ENCODE data around the gene PIKFYVE. TPM values are rescaled to one million over a fixed set of nuclear protein-coding genes. Genes with fewer than 3 reads are reported as not detected.

PIKFYVE gene
- total RNA-seq, 1 donor from 2014 or later, result 29.8 TPM

DNA sequence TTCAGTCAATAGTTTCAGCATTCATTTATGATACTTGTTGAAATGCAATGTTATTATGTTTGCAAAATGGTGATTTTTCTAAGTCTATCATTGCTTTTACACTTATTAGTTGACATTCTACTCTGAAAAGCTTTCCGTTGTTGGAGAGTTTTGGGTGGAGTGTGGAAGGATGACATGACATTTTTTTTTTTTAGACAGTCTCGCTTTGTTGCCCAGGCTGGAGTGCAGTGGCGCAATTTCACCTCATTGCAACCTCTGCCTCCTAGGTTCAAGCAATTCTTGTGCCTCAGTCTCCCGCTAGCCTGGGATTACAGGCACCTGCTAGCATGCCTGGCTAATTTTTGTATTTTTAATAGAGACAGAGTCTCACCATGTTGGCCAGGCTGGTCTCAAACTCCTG lies 29.8 kb downstream of the PIKFYVE start:
- Histone ChIP-seq H3K4me2 (ENCODE audit: low read length) (no peak overlapping the region), H3K4me1 (ENCODE audit: insufficient read depth, low read length) (no peaks in the 10 kb centered on the region), H3K9me3 (ENCODE audit: insufficient read depth, low read depth, low read length) (no peaks in the 10 kb centered on the region), H3K27ac (ENCODE audit: low read depth, low read length) (no peak overlapping the region), H3K27me3 (ENCODE audit: insufficient read depth, low read length) (no peaks in the 10 kb centered on the region), H3K79me2 (ENCODE audit: insufficient read depth, low read length) (peaks cover 10% of the 10 kb centered on the region), H4K20me1 (ENCODE audit: insufficient read depth, low read length) (peaks cover 11% of the 10 kb centered on the region), H2AFZ (ENCODE audit: low read depth, low read length) (no peak overlapping the region), H3K4me3 (ENCODE audit: insufficient read depth, low read depth, low read length) (no peak overlapping the region), H3K36me3 (ENCODE audit: insufficient read depth, low read length) (peaks cover 15% of the 10 kb centered on the region), H3K9ac (ENCODE audit: low read length) (no peak overlapping the region)
- DNase-seq (ENCODE audit: low read depth) (no peak), FAIRE-seq (no peak)
- peaks cover 3% of the 10 kb centered on the region for H3K4me1 Mint-ChIP-seq (ENCODE audit: low read depth, unreplicated experiment)
- H3K27ac Mint-ChIP-seq (ENCODE audit: unreplicated experiment), result no peak overlapping the region
- H3K27me3 Mint-ChIP-seq (ENCODE audit: low read depth, unreplicated experiment), result no peaks in the 10 kb centered on the region
- no peak overlapping the region for H3K4me3 Mint-ChIP-seq (ENCODE audit: unreplicated experiment)
- H3K36me3 Mint-ChIP-seq (ENCODE audit: low read depth, unreplicated experiment), result peaks cover 12% of the 10 kb centered on the region
- peaks cover 1% of the 10 kb centered on the region for H3K9me3 Mint-ChIP-seq (ENCODE audit: unreplicated experiment)
- TF ChIP-seq, protein P1, sequence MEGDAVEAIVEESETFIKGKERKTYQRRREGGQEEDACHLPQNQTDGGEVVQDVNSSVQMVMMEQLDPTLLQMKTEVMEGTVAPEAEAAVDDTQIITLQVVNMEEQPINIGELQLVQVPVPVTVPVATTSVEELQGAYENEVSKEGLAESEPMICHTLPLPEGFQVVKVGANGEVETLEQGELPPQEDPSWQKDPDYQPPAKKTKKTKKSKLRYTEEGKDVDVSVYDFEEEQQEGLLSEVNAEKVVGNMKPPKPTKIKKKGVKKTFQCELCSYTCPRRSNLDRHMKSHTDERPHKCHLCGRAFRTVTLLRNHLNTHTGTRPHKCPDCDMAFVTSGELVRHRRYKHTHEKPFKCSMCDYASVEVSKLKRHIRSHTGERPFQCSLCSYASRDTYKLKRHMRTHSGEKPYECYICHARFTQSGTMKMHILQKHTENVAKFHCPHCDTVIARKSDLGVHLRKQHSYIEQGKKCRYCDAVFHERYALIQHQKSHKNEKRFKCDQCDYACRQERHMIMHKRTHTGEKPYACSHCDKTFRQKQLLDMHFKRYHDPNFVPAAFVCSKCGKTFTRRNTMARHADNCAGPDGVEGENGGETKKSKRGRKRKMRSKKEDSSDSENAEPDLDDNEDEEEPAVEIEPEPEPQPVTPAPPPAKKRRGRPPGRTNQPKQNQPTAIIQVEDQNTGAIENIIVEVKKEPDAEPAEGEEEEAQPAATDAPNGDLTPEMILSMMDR (IDR thresholded peaks at IDR 0.05; ENCODE audit: insufficient read depth, low read depth, low read length), result no peak
- TF ChIP-seq EZH2 (IDR thresholded peaks at IDR 0.05; ENCODE audit: insufficient read depth, low read length), result no peak

DNA sequence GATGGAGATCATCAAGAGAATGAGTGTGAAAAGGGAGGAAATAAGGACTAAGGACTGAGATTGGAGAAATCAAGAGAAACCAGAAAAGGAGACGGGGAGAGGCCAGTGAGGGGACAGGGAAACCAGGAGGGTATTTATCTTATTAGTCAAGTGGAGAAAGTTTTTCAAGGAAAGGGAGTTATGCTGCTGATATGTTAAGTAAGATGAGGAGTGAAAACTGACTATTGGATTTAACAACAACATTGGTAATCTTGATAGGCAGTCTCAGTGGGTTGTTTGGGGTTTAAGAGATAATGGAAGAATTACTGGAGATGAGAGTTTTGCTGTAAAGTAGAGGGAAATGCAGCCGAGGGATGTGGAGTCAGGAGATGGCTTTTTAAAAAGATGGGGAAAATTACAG lies 30.6 kb downstream of the PIKFYVE start:
- Mint-ChIP-seq H3K27me3 (ENCODE audit: low read depth, unreplicated experiment) (no peaks in the 10 kb centered on the region), H3K9me3 (ENCODE audit: unreplicated experiment) (no peaks in the 10 kb centered on the region), H3K4me1 (ENCODE audit: low read depth, unreplicated experiment) (peaks cover 3% of the 10 kb centered on the region), H3K27ac (ENCODE audit: unreplicated experiment) (no peak overlapping the region), H3K36me3 (ENCODE audit: low read depth, unreplicated experiment) (peaks cover 10% of the 10 kb centered on the region), H3K4me3 (ENCODE audit: unreplicated experiment) (no peak overlapping the region)
- no peak overlapping the region for H2AFZ ChIP-seq (ENCODE audit: low read depth, low read length)
- H3K4me2 ChIP-seq (ENCODE audit: low read length), result no peak overlapping the region
- no peaks in the 10 kb centered on the region for H3K9me3 ChIP-seq (ENCODE audit: insufficient read depth, low read depth, low read length)
- H3K4me3 ChIP-seq (ENCODE audit: insufficient read depth, low read depth, low read length), result no peak overlapping the region
- H3K4me1 ChIP-seq (ENCODE audit: insufficient read depth, low read length), result no peaks in the 10 kb centered on the region
- peaks cover 21% of the 10 kb centered on the region for H3K36me3 ChIP-seq (ENCODE audit: insufficient read depth, low read length)
- no peaks in the 10 kb centered on the region for H3K27me3 ChIP-seq (ENCODE audit: insufficient read depth, low read length)
- TF ChIP-seq, protein P1 (IDR thresholded peaks at IDR 0.05; ENCODE audit: insufficient read depth, low read depth, low read length), result no peak
- TF ChIP-seq EZH2 (IDR thresholded peaks at IDR 0.05; ENCODE audit: insufficient read depth, low read length), result no peak
- DNase-seq (ENCODE audit: low read depth) (no peak), FAIRE-seq (no peak)
- no peak overlapping the region for H3K27ac ChIP-seq (ENCODE audit: low read depth, low read length)
- peaks cover 11% of the 10 kb centered on the region for H4K20me1 ChIP-seq (ENCODE audit: insufficient read depth, low read length)
- peaks cover 10% of the 10 kb centered on the region for H3K79me2 ChIP-seq (ENCODE audit: insufficient read depth, low read length)
- no peak overlapping the region for H3K9ac ChIP-seq (ENCODE audit: low read length)

DNA sequence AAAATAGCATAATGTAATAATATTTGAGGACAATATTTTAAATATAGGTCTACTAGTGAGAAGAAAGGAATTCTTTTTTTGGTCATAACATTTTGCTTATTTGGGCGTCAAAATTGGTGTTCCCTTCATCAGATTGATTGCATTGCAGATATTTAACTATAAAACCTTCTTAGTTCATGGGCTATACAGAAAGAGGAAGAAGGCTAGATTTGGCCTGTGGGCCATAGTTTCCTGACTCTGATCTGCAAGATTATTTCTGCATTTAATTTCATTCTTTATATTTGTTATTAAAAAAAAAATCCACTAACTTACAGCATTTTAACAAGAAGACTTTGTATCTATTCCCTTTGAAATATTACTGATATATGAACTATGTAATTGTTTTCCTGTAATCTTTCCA lies 31.9 kb downstream of the PIKFYVE start:
- peaks cover 11% of the 10 kb centered on the region for H4K20me1 ChIP-seq (ENCODE audit: insufficient read depth, low read length)
- DNase-seq (ENCODE audit: low read depth) (no peak), FAIRE-seq (no peak)
- peaks cover 31% of the 10 kb centered on the region for H3K36me3 ChIP-seq (ENCODE audit: insufficient read depth, low read length)
- no peak for TF ChIP-seq EZH2 (IDR thresholded peaks at IDR 0.05; ENCODE audit: insufficient read depth, low read length)
- TF ChIP-seq, protein P1 (IDR thresholded peaks at IDR 0.05; ENCODE audit: insufficient read depth, low read depth, low read length), result no peak
- peaks cover 5% of the 10 kb centered on the region for H3K79me2 ChIP-seq (ENCODE audit: insufficient read depth, low read length)
- H3K27me3 Mint-ChIP-seq (ENCODE audit: low read depth, unreplicated experiment), result no peaks in the 10 kb centered on the region
- H3K27ac Mint-ChIP-seq (ENCODE audit: unreplicated experiment), result no peak overlapping the region
- no peak overlapping the region for H3K27ac ChIP-seq (ENCODE audit: low read depth, low read length)
- no peak overlapping the region for H3K4me3 ChIP-seq (ENCODE audit: insufficient read depth, low read depth, low read length)
- no peaks in the 10 kb centered on the region for H3K4me1 ChIP-seq (ENCODE audit: insufficient read depth, low read length)
- no peak overlapping the region for H3K9ac ChIP-seq (ENCODE audit: low read length)
- H3K4me3 Mint-ChIP-seq (ENCODE audit: unreplicated experiment), result no peak overlapping the region
- H3K9me3 Mint-ChIP-seq (ENCODE audit: unreplicated experiment), result no peaks in the 10 kb centered on the region
- no peak overlapping the region for H3K4me2 ChIP-seq (ENCODE audit: low read length)
- no peaks in the 10 kb centered on the region for H3K9me3 ChIP-seq (ENCODE audit: insufficient read depth, low read depth, low read length)
- H3K36me3 Mint-ChIP-seq (ENCODE audit: low read depth, unreplicated experiment), result peaks cover 8% of the 10 kb centered on the region
- peaks cover 3% of the 10 kb centered on the region for H3K4me1 Mint-ChIP-seq (ENCODE audit: low read depth, unreplicated experiment)
- no peaks in the 10 kb centered on the region for H3K27me3 ChIP-seq (ENCODE audit: insufficient read depth, low read length)
- H2AFZ ChIP-seq (ENCODE audit: low read depth, low read length), result no peak overlapping the region

Data from astrocyte (in vitro differentiated cells and primary cell).